A172 (cell line): ENCODE results near the gene GALE. TPM values are rescaled to one million over a fixed set of nuclear protein-coding genes. Genes with fewer than 3 reads are reported as not detected.
"Not testable (repeated sequence)": the region's sequence is repeated elsewhere in the genome, so short reads cannot be mapped to it uniquely, and the experiment has no call there.

Experiments
- DNase-seq: peaks from one replicate; pipeline ENCODE4 v3.0.0-alpha.2; 2015; ENCODE audit warnings: low spot score
- total RNA-seq: library from RNA; depleted of rRNA; stranded (reverse); fragments of >200 nt; shearing (Covaris generic); gene quantifications from 2 replicates; pipeline ENCODE4 v1.2.3, GENCODE V29; 2014

Gene GALE
- total RNA-seq, 1 experiment from 2014 or later: 110 TPM

GRCh38 chr1:23792151-23792945, 8.2 kb downstream of the GALE start:
- DNase-seq: no peak

GRCh38 chr1:23791516-23792047, 9.0 kb downstream of the GALE start:
- no peak for DNase-seq

GRCh38 chr1:23790696-23791515, 9.6 kb downstream of the GALE start, which contains the start of gene LYPLA2:
Gene LYPLA2, plus strand, starts transcription at chr1:23791145. Its CDS starts 1,538 bp downstream, at chr1:23792683.
- DNase-seq: peak; percentile 73

GRCh38 chr1:23788695-23789094, 11.9 kb downstream of the GALE start:
- DNase-seq: no peak

GRCh38 chr1:23787701-23788100, 12.9 kb downstream of the GALE start:
- DNase-seq: no peak

- no peak for DNase-seq
Measured at GRCh38 chr1:23784846-23785245, 15.7 kb downstream of the GALE start.

- not testable (repeated sequence) for DNase-seq
Measured at GRCh38 chr1:23783141-23783540, 17.4 kb downstream of the GALE start.

GRCh38 chr1:23779826-23780371, 20.7 kb downstream of the GALE start:
- peak; percentile 40 for DNase-seq

- peak; percentile 53 for DNase-seq
Measured at GRCh38 chr1:23777979-23778814, 22.4 kb downstream of the GALE start, which contains the start of gene PITHD1. Gene PITHD1, plus strand, starts transcription at chr1:23778418. Its CDS starts 98 bp downstream, at chr1:23778516.

GRCh38 chr1:23776217-23776616, 24.3 kb downstream of the GALE start:
- DNase-seq: no peak

- DNase-seq: no peak
Measured at GRCh38 chr1:23774174-23774880, 26.2 kb downstream of the GALE start.

GRCh38 chr1:23772854-23773242, 27.7 kb downstream of the GALE start:
- DNase-seq: no peak

GRCh38 chr1:23772049-23772853, 28.3 kb downstream of the GALE start:
- DNase-seq: peak; percentile 58

- DNase-seq: no peak
Measured at GRCh38 chr1:23768733-23769132, 31.8 kb downstream of the GALE start.

GRCh38 chr1:23763041-23763577, 37.4 kb downstream of the GALE start:
- DNase-seq: no peak

- DNase-seq: no peak
Measured at GRCh38 chr1:23759277-23759676, 41.3 kb downstream of the GALE start.

GRCh38 chr1:23757812-23758211, 42.7 kb downstream of the GALE start:
- no peak for DNase-seq

- DNase-seq: peak; percentile 51
Measured at GRCh38 chr1:23756676-23757075, 43.9 kb downstream of the GALE start.

GRCh38 chr1:23752909-23753308, 47.6 kb downstream of the GALE start:
- no peak for DNase-seq
